Liver (tissue), 9 donors: ENCODE results near the gene RBSN. TPM values are rescaled to one million over a fixed set of nuclear protein-coding genes. Genes with fewer than 3 reads are reported as not detected.

ENCODE experiments used
- DNase-seq: peaks from one replicate; pipeline ENCODE4 v3.0.0-alpha.2; 2017; ENCODE audit warnings: low spot score
- H3K27ac ChIP-seq, 2 donors: one replicate each; pipeline ENCODE4 v1.7.0; 2013; ENCODE audit warnings: inconsistent platforms in 2 of 2, low read length in 2 of 2, control low read depth in 1 of 2, low read depth in 1 of 2, mild to moderate bottlenecking in 1 of 2
- H3K27me3 ChIP-seq, 4 donors: one replicate each; pipeline versions ENCODE4 v1.6.1 to v1.7.0; 2013; ENCODE audit warnings: low read length in 3 of 4, inconsistent platforms in 1 of 4, mild to moderate bottlenecking in 1 of 4, moderate library complexity in 1 of 4; ENCODE audit not compliant: control insufficient read depth in 4 of 4, insufficient read depth in 4 of 4
- H3K36me3 ChIP-seq, 4 donors: one replicate each; pipeline versions ENCODE4 v1.6.1 to v1.7.0; 2013; ENCODE audit warnings: low read length in 3 of 4, mild to moderate bottlenecking in 3 of 4, low read depth in 1 of 4, moderate library complexity in 1 of 4; ENCODE audit not compliant: control insufficient read depth in 4 of 4, insufficient read depth in 3 of 4
- H3K4me1 ChIP-seq, 4 donors: one replicate each; pipeline versions ENCODE4 v1.6.1 to v1.7.0; 2013; ENCODE audit warnings: low read length in 3 of 4, mild to moderate bottlenecking in 3 of 4, moderate library complexity in 1 of 4; ENCODE audit not compliant: control insufficient read depth in 4 of 4, insufficient read depth in 4 of 4
- H3K4me3 ChIP-seq, 3 donors: one replicate each; pipeline versions ENCODE4 v1.6.1 to v1.7.0; 2013; ENCODE audit warnings: low read length in 3 of 3, control low read depth in 1 of 3, low read depth in 1 of 3, mild to moderate bottlenecking in 1 of 3
- H3K9ac ChIP-seq, 2 donors: one replicate each; pipeline ENCODE4 v1.7.0; 2013; ENCODE audit warnings: low read length in 2 of 2, mild to moderate bottlenecking in 2 of 2, moderate library complexity in 2 of 2, control low read depth in 1 of 2, low read depth in 1 of 2
- H3K9me3 ChIP-seq, 4 donors: one replicate each; pipeline versions ENCODE4 v1.6.1 to v1.7.0; 2013; ENCODE audit warnings: low read length in 3 of 4; ENCODE audit not compliant: control insufficient read depth in 4 of 4
- EGR1 ChIP-seq, 2 donors: IDR thresholded peaks; 2 replicates each; pipeline ENCODE4 v1.6.1; 2016 to 2018; ENCODE audit warnings: antibody characterized with exemption in 2 of 2, low read depth in 2 of 2
- GABPA ChIP-seq, 2 donors: IDR thresholded peaks in 1 of 2; conservative IDR thresholded peaks in 1 of 2; 2 replicates each; pipeline ENCODE4 v1.6.1; 2016; ENCODE audit warnings: antibody characterized with exemption in 2 of 2, mild to moderate bottlenecking in 1 of 2, moderate library complexity in 1 of 2
- HNF4A ChIP-seq, 2 donors: conservative IDR thresholded peaks; 2 replicates each; pipeline ENCODE4 v1.6.1; 2016; ENCODE audit warnings: antibody characterized with exemption in 2 of 2, mild to moderate bottlenecking in 2 of 2
- NR2F2 ChIP-seq: IDR thresholded peaks from 2 replicates; pipeline ENCODE4 v1.6.1; 2016; ENCODE audit warnings: antibody characterized with exemption
- RAD21 ChIP-seq, 2 donors: IDR thresholded peaks; 2 replicates each; pipeline ENCODE4 v1.6.1; 2016; ENCODE audit warnings: antibody characterized with exemption in 2 of 2, mild to moderate bottlenecking in 2 of 2
- RXRA ChIP-seq, 2 donors: IDR thresholded peaks; 2 replicates each; pipeline ENCODE4 v1.6.1; 2017 to 2018; ENCODE audit warnings: antibody characterized with exemption in 2 of 2, mild to moderate bottlenecking in 1 of 2
- TAF1 ChIP-seq: conservative IDR thresholded peaks from 2 replicates; pipeline ENCODE4 v1.6.1; 2016; ENCODE audit warnings: antibody characterized with exemption, mild to moderate bottlenecking
- WGBS: extraction: QIAGEN DNeasy Blood & Tissue Kit; methylation state at CpG from one replicate; pipeline ENCODE4 v1.1.7; 2013; 5-methylcytosine and 5-hydroxymethylcytosine counted together
- polyA plus RNA-seq, 2 donors: library from polyadenylated mRNA; stranded (reverse) in 1 of 2; unstranded in 1 of 2; fragments of 200-250 nt in 1 of 2; fragments of >200 nt in 1 of 2; fragmentation: Nextera tagmentation in 1 of 2; extraction: Ambion mirVana in 1 of 2; gene quantifications; one replicate each; pipeline versions ENCODE4 v1.2.1 to v1.2.3, GENCODE V29; 2013 to 2015
- total RNA-seq, 2 donors: library from RNA; depleted of rRNA; stranded (reverse); fragments of >200 nt; gene quantifications; one replicate each; pipeline ENCODE4 v1.2.3, GENCODE V29; 2014
- TF ChIP-seq, protein P1 (sequence below): fragments of 150-350 bp; IDR thresholded peaks from 2 replicates; pipeline ENCODE4 v1.5.1; 2017; ENCODE audit warnings: improper control_type of control experiment, low read depth, low read length; ENCODE audit not compliant: missing input control
- donor health status: healthy.
- donor health status: healthy.
- donor health status: healthy.
- donor health status: healthy.
- donor health status: healthy.

RBSN gene
- total and polyA plus RNA-seq, 4 donors, result 5.6 to 18.3 (median 11.9) TPM

- TF ChIP-seq, protein P1, sequence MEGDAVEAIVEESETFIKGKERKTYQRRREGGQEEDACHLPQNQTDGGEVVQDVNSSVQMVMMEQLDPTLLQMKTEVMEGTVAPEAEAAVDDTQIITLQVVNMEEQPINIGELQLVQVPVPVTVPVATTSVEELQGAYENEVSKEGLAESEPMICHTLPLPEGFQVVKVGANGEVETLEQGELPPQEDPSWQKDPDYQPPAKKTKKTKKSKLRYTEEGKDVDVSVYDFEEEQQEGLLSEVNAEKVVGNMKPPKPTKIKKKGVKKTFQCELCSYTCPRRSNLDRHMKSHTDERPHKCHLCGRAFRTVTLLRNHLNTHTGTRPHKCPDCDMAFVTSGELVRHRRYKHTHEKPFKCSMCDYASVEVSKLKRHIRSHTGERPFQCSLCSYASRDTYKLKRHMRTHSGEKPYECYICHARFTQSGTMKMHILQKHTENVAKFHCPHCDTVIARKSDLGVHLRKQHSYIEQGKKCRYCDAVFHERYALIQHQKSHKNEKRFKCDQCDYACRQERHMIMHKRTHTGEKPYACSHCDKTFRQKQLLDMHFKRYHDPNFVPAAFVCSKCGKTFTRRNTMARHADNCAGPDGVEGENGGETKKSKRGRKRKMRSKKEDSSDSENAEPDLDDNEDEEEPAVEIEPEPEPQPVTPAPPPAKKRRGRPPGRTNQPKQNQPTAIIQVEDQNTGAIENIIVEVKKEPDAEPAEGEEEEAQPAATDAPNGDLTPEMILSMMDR, result no peak
- TF ChIP-seq NR2F2, result no peak
- no peak for TF ChIP-seq RAD21 (IDR thresholded peaks at IDR 0.05)
These were observed 12.2 kb downstream of the RBSN start (continued) for GRCh38 chr3:15086699-15087098.

DNA sequence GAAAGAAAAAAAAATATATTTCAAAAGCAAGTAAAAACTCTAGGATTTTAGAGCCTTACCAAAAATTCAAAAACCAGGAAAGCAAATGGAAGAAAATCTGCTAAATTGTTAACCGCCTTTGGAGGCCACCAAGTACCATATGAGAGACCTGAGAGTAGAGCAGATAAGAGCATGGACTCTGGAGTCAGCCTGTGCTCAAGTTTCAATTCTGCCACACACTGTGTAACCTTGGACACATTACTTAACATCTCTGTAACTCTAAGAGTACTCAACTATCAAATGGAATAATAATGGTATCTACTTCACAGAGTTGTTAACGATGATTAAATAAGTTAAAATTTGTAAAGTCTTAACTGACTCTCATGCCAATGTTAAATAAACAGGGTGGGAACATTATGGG, 12.7 kb downstream of the RBSN start:
- no peak overlapping the region for H3K4me3 ChIP-seq
- peaks cover 11 to 54% (median 49%) of the 10 kb centered on the region in 4 donors for H3K36me3 ChIP-seq
- no peak overlapping the region for H3K27ac ChIP-seq
- H3K9ac ChIP-seq, result no peak overlapping the region
- no peaks in the 10 kb centered on the region for H3K4me1 ChIP-seq
- no peaks in the 10 kb centered on the region for H3K9me3 ChIP-seq
- WGBS, result 99% methylated on average over 2 of the region's 2 CpGs
- TF ChIP-seq EGR1 (IDR thresholded peaks at IDR 0.05; ENCODE audit: low read depth in 2 of 2) (no peak), GABPA (IDR thresholded peaks at IDR 0.05 in 1 of 2, conservative IDR thresholded peaks at IDR 0.05 in 1 of 2) (no peak)
- TF ChIP-seq, protein P1, result no peak
- H3K27me3 ChIP-seq, result no peaks in the 10 kb centered on the region
- no peak for DNase-seq

GRCh38 chr3:15083252-15083651, 15.7 kb downstream of the RBSN start:
- Histone ChIP-seq H3K4me1 (no peaks in the 10 kb centered on the region), H3K9ac (no peak overlapping the region), H3K36me3 (peaks cover 13 to 64% (median 55%) of the 10 kb centered on the region in 4 donors), H3K4me3 (no peak overlapping the region), H3K9me3 (no peaks in the 10 kb centered on the region), H3K27me3 (no peaks in the 10 kb centered on the region), H3K27ac (no peak overlapping the region)
- DNase-seq, result no peak
- TF ChIP-seq, protein P1, result no peak
- TF ChIP-seq HNF4A (conservative IDR thresholded peaks at IDR 0.05) (peak; percentile 6 to 11), NR2F2 (no peak)
- WGBS, result 50% methylated on average over 1 of the region's 1 CpG

GRCh38 chr3:15081960-15082664, 16.8 kb downstream of the RBSN start:
- H3K4me3 ChIP-seq, result no peak overlapping the region
- no peaks in the 10 kb centered on the region for H3K9me3 ChIP-seq
- DNase-seq, result no peak
- peaks cover 16 to 75% (median 66%) of the 10 kb centered on the region in 4 donors for H3K36me3 ChIP-seq
- 95% methylated on average over 13 of the region's 13 CpGs for WGBS
- no peak overlapping the region for H3K9ac ChIP-seq
- no peaks in the 10 kb centered on the region for H3K27me3 ChIP-seq
- H3K27ac ChIP-seq, result no peak overlapping the region
- TF ChIP-seq TAF1 (no peak), GABPA (IDR thresholded peaks at IDR 0.05 in 1 of 2, conservative IDR thresholded peaks at IDR 0.05 in 1 of 2) (no peak), RXRA (IDR thresholded peaks at IDR 0.05) (no peak), RAD21 (IDR thresholded peaks at IDR 0.05) (no peak)
- H3K4me1 ChIP-seq, result no peaks in the 10 kb centered on the region
